SK-N-SH treated with all-trans-retinoic acid at 6 μM for 48 hours (cell line): ENCODE data around the gene STK11IP.

ENCODE experiments used
- ATAC-seq: fragments of 200-7000 bp; cut with Tn5 transposase; 3 replicates; pipeline ENCODE4 v1.9.1; 2020; ENCODE audit warnings: mild to moderate bottlenecking, moderate library complexity
- ARNTL ChIP-seq: fragments of 450-650 bp; formaldehyde crosslinking; IDR thresholded peaks from 2 replicates; pipeline ENCODE4 v1.5.0; 2020; ENCODE audit warnings: low read depth, mild to moderate bottlenecking, moderate library complexity, borderline replicate concordance
- BACH2 ChIP-seq: fragments of 250-450 bp; sonication (Bioruptor Pico); IDR thresholded peaks from 2 replicates; pipeline ENCODE4 v1.9.0; 2021; ENCODE audit warnings: mild to moderate bottlenecking, borderline replicate concordance
- CREB5 ChIP-seq: fragments of 250-450 bp; sonication (Bioruptor Pico); IDR thresholded peaks from 2 replicates; pipeline ENCODE4 v1.5.1; 2020; ENCODE audit warnings: low read depth, mild to moderate bottlenecking, moderate library complexity
- CSDC2 ChIP-seq: fragments of 250-450 bp; sonication (Bioruptor Pico); IDR thresholded peaks from 2 replicates; pipeline ENCODE4 v1.5.0; 2020; ENCODE audit warnings: mild to moderate bottlenecking, moderate library complexity
- CSRNP3 ChIP-seq: fragments of 250-450 bp; sonication (Bioruptor Pico); IDR thresholded peaks from 2 replicates; pipeline ENCODE4 v1.5.1; 2021; ENCODE audit warnings: mild to moderate bottlenecking, moderate library complexity
- ESRRG ChIP-seq: fragments of 250-450 bp; sonication (Bioruptor Pico); IDR thresholded peaks from 2 replicates; pipeline ENCODE4 v1.6.1; 2021; ENCODE audit warnings: mild to moderate bottlenecking
- GLIS3 ChIP-seq: fragments of 250-450 bp; sonication (Bioruptor Pico); IDR thresholded peaks from 2 replicates; pipeline ENCODE4 v1.5.0; 2020; ENCODE audit warnings: mild to moderate bottlenecking, moderate library complexity
- ISL1 ChIP-seq: fragments of 250-450 bp; sonication (Bioruptor Pico); IDR thresholded peaks from 2 replicates; pipeline ENCODE4 v2.1.2; 2022; ENCODE audit warnings: mild to moderate bottlenecking, moderate library complexity
- OSR1 ChIP-seq: fragments of 250-450 bp; sonication (Bioruptor Pico); IDR thresholded peaks from 2 replicates; pipeline ENCODE4 v1.8.0; 2022; ENCODE audit warnings: moderate library complexity, mild to moderate bottlenecking, inconsistent platforms
- PATZ1 ChIP-seq: fragments of 250-450 bp; sonication (Bioruptor Pico); IDR thresholded peaks from 2 replicates; pipeline ENCODE4 v1.8.0; 2020; ENCODE audit warnings: mild to moderate bottlenecking, moderate library complexity, borderline replicate concordance
- PPARA ChIP-seq: fragments of 250-450 bp; sonication (Bioruptor Pico); IDR thresholded peaks from 2 replicates; pipeline ENCODE4 v1.5.0; 2020; ENCODE audit warnings: mild to moderate bottlenecking, borderline replicate concordance
- RARB ChIP-seq: fragments of 250-450 bp; sonication (Bioruptor Pico); IDR thresholded peaks from 2 replicates; pipeline ENCODE4 v1.8.0; 2021; ENCODE audit warnings: mild to moderate bottlenecking, moderate library complexity
- SNAI2 ChIP-seq: fragments of 250-450 bp; sonication (Bioruptor Pico); IDR thresholded peaks from 2 replicates; pipeline ENCODE4 v1.5.0; 2020; ENCODE audit warnings: mild to moderate bottlenecking, moderate library complexity
- TCF4 ChIP-seq: fragments of 250-450 bp; sonication (Bioruptor Pico); IDR thresholded peaks from 2 replicates; pipeline ENCODE4 v1.8.0; 2021; ENCODE audit warnings: mild to moderate bottlenecking, moderate library complexity, borderline replicate concordance
- TOX ChIP-seq: fragments of 250-450 bp; sonication (Bioruptor Pico); IDR thresholded peaks from 2 replicates; pipeline ENCODE4 v1.8.0; 2021; ENCODE audit warnings: mild to moderate bottlenecking, moderate library complexity, borderline replicate concordance
- ZC3H10 ChIP-seq: fragments of 250-450 bp; sonication (Bioruptor Pico); IDR thresholded peaks from 2 replicates; pipeline ENCODE4 v1.5.1; 2021; ENCODE audit warnings: mild to moderate bottlenecking, moderate library complexity
- ZFP3 ChIP-seq: fragments of 250-450 bp; sonication (Bioruptor Pico); IDR thresholded peaks from 2 replicates; pipeline ENCODE4 v1.5.0; 2020; ENCODE audit warnings: mild to moderate bottlenecking, moderate library complexity
- ZFP30 ChIP-seq: fragments of 450-650 bp; formaldehyde crosslinking; IDR thresholded peaks from 2 replicates; pipeline ENCODE4 v1.5.0; 2022; ENCODE audit warnings: mild to moderate bottlenecking, moderate library complexity
- ZNF565 ChIP-seq: fragments of 450-650 bp; formaldehyde crosslinking; conservative IDR thresholded peaks from 2 replicates; pipeline ENCODE4 v1.5.0; 2020; ENCODE audit warnings: low read depth, mild to moderate bottlenecking, moderate library complexity
- ZNF70 ChIP-seq: fragments of 450-650 bp; formaldehyde crosslinking; IDR thresholded peaks from 2 replicates; pipeline ENCODE4 v1.5.0; 2020; ENCODE audit warnings: mild to moderate bottlenecking, moderate library complexity
- ZNF8 ChIP-seq: fragments of 450-650 bp; formaldehyde crosslinking; IDR thresholded peaks from 2 replicates; pipeline ENCODE4 v1.5.0; 2020; ENCODE audit warnings: mild to moderate bottlenecking, moderate library complexity

STK11IP gene

GRCh38 chr2:219554350-219554749 lies 43.3 kb upstream of the STK11IP start (continued):
- TF ChIP-seq SNAI2 (no peak), ESRRG (CRISPR knock-in tag) (no peak), TOX (CRISPR knock-in tag) (no peak), BACH2 (CRISPR knock-in tag) (no peak)

GRCh38 chr2:219555956-219556355 lies 41.7 kb upstream of the STK11IP start:
- TF ChIP-seq OSR1 (CRISPR knock-in tag) (no peak), CSRNP3 (CRISPR knock-in tag) (no peak), PPARA (CRISPR knock-in tag) (no peak), SNAI2 (no peak), ZFP3 (no peak), TCF4 (CRISPR knock-in tag) (no peak), ZNF8 (CRISPR knock-in tag) (no peak), ZFP30 (CRISPR knock-in tag) (no peak), RARB (CRISPR knock-in tag) (no peak), PATZ1 (no peak), GLIS3 (CRISPR knock-in tag) (no peak), ISL1 (CRISPR knock-in tag) (no peak), ZC3H10 (CRISPR knock-in tag) (no peak), TOX (CRISPR knock-in tag) (no peak), BACH2 (CRISPR knock-in tag) (no peak), ESRRG (CRISPR knock-in tag) (no peak), ARNTL (CRISPR knock-in tag) (no peak), ZNF70 (CRISPR knock-in tag) (no peak), CSDC2 (CRISPR knock-in tag) (no peak)
- no peak for ATAC-seq

GRCh38 chr2:219556413-219556812 lies 41.2 kb upstream of the STK11IP start:
- no peak for TF ChIP-seq PPARA (CRISPR knock-in tag)
- no peak for TF ChIP-seq ZC3H10 (CRISPR knock-in tag)
- no peak for TF ChIP-seq BACH2 (CRISPR knock-in tag)
- TF ChIP-seq ESRRG (CRISPR knock-in tag), result no peak
- TF ChIP-seq ARNTL (CRISPR knock-in tag), result no peak
- TF ChIP-seq ZNF70 (CRISPR knock-in tag), result no peak
- no peak for TF ChIP-seq ZNF8 (CRISPR knock-in tag)
- TF ChIP-seq OSR1 (CRISPR knock-in tag), result no peak
- TF ChIP-seq ZFP30 (CRISPR knock-in tag), result no peak
- TF ChIP-seq PATZ1, result no peak
- TF ChIP-seq SNAI2, result no peak
- no peak for TF ChIP-seq CSDC2 (CRISPR knock-in tag)
- ATAC-seq, result no peak

- ATAC-seq, result no peak
- TF ChIP-seq TCF4 (CRISPR knock-in tag) (no peak), ZNF565 (CRISPR knock-in tag) (no peak), ISL1 (CRISPR knock-in tag) (no peak), ZFP30 (CRISPR knock-in tag) (no peak), ZNF8 (CRISPR knock-in tag) (no peak), ZC3H10 (CRISPR knock-in tag) (no peak), BACH2 (CRISPR knock-in tag) (no peak), CSDC2 (CRISPR knock-in tag) (no peak), CREB5 (CRISPR knock-in tag) (no peak), ZFP3 (no peak), ESRRG (CRISPR knock-in tag) (no peak), PATZ1 (no peak), GLIS3 (CRISPR knock-in tag) (no peak), TOX (CRISPR knock-in tag) (no peak), CSRNP3 (CRISPR knock-in tag) (no peak), OSR1 (CRISPR knock-in tag) (no peak)
Measured at GRCh38 chr2:219557320-219557719, 40.3 kb upstream of the STK11IP start.
